GM03348 (cell line): ENCODE measurements around the gene ATOH1.

ENCODE experiments used
- DNase-seq: peaks from one replicate; pipeline ENCODE4 v3.0.0; 2012; ENCODE audit warnings: low spot score

ATOH1 gene

DNA sequence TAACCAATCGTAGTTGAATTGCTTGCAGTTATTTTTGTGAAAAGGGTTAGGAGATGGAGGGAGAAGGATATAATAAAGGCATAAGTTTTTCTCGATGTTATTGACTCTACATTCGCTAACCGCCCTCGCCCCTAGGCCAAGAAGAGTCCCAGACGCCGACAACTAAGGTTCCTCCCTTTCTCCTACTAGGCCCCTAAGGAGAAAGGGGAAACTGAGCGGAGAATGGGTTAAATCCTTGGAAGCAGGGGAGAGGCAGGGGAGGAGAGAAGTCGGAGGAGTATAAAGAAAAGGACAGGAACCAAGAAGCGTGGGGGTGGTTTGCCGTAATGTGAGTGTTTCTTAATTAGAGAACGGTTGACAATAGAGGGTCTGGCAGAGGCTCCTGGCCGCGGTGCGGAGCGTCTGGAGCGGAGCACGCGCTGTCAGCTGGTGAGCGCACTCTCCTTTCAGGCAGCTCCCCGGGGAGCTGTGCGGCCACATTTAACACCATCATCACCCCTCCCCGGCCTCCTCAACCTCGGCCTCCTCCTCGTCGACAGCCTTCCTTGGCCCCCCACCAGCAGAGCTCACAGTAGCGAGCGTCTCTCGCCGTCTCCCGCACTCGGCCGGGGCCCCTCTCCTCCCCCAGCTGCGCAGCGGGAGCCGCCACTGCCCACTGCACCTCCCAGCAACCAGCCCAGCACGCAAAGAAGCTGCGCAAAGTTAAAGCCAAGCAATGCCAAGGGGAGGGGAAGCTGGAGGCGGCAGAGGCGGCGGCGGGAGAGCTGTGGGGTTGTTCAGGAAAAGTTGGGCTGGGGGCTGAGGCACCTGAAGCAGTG is 5.9 kb downstream of the ATOH1 start:
- no peak for DNase-seq

DNA sequence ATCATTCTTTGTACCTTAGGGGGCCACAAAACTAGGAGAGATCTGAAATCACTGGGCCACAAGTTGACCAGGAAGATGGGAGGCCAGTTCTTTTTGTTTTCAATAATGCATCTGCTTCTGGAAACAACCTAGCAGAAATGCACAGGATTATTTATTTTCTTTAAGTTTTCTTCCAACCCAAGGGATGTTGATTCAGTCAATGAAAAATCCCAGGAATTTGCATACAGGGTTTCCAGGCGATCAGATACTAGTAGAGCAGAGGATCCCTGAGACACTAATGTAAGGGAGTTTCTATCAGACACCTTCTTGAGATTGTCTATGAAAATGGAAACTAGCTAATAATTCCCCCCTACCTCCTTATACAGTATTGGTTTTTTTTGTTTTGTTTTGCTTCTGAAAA is 7.4 kb downstream of the ATOH1 start:
- no peak for DNase-seq

DNA sequence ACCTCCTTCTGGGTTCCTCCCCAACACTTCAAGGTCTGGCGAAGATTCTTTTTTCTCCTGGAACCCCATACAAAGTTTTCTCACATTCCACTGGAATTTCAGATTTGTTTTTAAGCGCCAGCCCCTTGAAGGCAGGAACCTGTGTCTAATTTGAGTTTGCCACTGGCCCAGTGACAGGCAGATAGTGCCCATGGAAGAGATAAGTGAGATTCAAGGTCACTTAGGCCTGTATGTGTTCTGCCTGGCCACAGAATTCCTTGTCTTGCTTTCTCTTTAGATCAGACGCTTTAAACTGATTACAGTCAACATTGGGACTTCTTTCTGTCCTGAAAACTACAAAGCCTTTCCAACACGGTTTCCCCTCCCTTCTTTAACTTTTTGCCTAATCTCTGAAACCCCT is 11.2 kb downstream of the ATOH1 start:
- no peak for DNase-seq

DNA sequence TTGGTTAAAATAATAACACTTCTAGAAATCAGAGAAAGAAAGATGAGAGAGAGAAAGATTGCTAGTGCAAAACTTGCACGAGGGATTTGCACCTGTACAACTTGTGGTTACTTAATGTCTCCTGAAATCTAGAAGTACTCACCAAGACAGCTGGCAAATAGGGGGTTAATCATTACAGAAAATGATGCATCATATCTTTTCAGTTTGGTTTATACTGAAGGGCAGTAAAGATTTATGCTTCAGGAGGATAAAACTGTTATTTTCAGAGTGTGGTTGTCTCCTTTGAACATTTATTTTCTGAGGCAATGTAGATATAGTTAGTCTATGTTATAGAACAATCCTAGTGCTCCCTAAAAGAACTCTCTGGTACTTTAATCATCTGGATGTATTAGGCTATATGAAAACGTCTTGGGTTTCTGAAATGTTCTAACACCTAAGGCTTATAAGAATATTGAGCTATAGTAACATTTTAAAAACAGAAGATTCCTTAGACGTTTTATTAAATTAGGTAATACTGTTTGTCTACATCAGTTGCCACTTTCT is 13.3 kb downstream of the ATOH1 start:
- no peak for DNase-seq

DNA sequence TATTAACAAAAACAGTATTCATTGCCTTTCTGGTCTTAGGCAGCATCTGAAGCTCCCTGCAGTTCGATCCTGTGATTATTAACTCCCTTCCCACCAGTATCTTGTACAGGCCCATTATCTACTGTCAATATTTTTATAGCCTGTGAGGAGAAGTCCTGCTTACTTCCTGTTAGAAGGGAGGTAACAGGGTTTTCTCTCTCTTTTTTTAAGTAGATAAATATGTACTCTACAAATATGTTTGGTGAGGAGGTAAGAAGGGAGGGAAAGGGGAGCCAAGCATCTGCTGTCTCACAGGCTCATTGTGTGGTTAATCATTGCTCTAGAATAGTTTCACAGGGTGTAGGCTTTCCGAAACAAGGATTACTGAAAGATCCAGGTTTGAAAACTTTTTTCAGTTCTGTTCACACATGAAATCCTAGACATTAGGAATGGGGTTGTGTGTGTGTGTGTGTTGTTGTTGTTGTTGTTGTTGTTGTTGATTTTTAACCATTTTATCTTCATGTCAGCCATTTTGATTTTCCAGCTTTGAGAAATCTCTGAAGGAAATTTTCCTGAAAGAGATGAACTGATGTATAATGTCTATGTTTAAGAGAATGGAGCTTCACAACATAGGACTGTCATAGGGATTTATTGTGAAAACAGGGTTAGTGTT is 14.2 kb downstream of the ATOH1 start:
- no peak for DNase-seq

DNA sequence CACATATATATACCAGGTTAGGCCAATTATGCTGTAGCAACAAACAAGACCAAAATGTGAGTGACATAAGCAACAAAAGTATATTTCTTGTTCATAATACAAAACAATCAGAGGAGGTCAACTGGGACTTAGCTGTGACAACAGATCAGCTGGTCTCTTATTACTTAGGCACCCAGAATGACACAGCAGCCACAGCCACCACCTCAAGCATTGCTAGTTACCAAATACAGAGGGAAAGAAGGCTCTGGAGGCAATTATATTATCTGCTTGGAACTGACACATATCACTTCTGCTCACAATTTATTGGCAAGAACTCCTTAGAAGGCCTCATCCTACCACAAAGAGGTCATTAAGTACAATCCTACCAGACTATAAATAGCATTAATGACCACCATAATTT is 15.2 kb downstream of the ATOH1 start:
- no peak for DNase-seq

DNA sequence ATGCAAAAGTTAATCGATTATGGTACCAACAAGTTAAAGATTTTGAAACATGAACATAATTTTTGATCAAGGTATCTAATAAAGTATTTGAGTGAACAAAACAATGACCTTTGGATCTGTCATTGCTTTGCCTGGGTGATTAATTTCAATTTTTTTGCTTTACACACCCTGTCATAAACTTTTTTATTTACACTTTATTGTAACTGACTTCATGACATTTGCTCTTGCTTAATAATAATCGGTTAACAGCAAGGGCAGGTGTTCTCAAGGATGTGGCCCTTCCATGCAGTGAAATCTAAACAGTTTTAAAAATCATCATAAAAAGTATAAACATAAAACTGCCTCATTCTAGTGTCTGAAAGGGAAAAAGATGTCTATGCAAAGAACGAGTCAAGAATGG is 24.1 kb downstream of the ATOH1 start:
- DNase-seq = no peak

DNA sequence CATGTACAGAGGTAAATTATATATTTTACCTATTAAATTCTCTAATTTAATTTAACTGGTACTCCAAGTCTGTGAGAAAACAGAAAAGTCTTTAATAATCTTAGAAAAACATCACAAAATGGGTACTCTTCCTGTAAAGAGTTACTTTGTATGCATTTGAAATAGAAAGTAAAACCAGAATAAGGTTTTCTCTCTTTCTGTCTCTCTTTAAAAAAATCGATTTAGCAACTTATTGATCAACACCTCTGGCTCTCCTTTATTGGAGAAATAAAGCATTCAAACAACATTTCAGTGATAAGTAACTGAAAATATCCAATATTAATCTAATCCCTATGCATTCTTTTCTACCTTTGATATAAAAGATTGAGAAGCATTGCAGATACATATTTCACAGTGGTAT is 27.4 kb downstream of the ATOH1 start:
- DNase-seq = no peak

DNA sequence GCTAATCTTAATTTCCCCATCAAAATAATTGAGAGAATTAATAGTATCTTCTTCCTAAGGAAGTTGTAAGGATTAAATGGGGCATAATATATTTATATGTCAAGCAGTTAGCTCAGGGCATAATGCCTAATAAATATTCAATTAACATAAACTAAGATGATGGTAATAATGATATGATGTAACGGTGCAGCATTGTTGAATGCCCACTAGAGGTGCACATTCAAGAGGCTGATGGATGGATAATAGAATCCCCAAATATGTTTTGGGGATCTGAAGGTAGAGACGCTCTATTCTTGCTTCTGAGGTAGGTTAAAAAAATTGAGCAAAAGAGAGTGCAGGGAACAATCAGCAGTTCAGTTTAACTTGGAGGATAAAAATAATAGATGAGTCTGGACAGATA is 37.1 kb downstream of the ATOH1 start:
- no peak for DNase-seq

DNA sequence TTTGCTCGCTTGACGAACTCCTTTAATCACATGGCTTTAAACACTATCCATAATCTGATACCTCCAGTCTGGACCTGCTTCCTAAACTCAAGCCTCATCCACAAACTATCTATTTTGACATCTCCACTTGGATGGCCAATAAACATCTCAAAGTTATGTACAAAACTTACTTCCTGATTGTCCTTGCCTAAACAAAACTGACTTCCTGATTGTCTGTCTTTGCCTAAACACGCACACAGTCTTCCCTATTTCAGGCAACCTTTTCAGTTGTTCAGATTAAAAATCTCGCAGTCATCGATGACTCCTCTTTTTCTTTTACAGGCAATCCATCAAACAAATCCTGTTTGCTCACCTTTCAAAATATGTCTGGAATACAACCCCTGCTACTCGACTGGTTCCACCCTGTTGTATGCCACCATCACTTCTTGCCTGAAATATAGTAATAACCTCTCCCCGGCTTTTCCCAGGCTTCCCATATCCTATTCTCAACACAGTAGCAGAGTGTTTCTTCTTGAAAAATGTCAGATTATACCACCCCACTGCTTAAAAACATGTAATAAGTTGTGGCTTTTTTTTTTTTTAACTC is 39.0 kb downstream of the ATOH1 start:
- DNase-seq = no peak

DNA sequence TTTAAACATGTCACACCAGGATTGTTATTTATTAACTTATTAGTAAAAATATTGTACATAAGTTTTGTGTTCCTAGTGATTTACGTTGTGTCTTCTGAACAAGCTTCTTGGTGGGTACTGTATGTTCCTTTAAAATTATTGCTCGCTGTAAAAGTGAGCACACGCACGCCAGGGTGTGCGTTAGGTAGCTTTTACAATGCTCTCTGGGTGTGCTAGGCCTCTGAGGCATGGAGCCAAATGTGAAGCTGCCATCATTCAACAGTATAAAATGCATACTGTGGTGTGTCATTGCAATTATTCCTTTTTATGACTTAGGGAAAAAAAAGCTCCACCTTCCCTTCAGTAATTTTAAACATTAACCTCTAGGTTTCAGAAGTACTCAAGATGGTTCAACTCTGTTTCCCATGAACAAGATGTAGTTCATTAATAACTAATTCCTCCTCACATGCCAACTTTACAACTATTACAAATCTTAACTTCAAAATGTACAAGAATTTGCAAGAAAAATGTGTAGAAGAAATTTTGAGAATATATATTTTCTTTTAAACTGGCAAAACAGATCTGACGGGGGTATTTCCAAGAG is 42.4 kb downstream of the ATOH1 start:
- no peak for DNase-seq

DNA sequence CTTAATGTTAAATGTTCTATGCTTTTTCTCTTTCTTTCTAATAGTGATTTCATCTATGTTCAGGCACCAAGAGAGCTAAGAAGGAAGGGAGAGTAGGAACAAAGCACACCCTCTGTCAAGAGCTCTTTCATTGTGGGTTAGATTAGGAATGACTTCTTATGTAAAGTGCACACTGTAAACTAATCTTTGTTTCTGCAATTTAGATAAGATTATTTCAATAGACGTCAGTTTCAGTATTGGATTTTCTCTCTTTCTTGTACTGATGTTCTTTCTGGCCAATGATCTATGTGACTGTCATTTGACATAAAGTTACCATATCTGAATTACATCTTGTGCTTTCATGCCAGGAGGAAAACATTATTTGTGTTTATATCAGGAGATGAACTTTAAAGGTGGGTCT is 48.2 kb downstream of the ATOH1 start:
- no peak for DNase-seq

DNA sequence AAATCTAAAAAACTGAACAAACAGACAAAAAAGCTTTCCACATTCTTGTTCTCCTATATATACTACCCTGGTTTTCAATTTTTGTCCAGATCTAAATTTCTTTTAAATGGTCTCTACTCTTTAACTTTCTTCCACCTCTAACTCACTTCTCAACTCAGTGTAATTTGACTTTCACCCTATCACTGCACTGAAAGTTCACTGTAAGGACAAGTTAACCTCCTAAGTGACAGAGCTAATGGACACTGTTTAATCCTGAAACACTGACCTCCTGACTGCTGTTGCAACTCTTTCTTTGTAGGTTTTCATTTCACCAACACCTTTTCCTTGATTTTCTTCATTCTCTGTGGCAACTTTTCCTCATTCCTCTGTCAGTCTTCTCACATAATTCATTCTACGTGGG is 50.0 kb downstream of the ATOH1 start:
- no peak for DNase-seq

DNA sequence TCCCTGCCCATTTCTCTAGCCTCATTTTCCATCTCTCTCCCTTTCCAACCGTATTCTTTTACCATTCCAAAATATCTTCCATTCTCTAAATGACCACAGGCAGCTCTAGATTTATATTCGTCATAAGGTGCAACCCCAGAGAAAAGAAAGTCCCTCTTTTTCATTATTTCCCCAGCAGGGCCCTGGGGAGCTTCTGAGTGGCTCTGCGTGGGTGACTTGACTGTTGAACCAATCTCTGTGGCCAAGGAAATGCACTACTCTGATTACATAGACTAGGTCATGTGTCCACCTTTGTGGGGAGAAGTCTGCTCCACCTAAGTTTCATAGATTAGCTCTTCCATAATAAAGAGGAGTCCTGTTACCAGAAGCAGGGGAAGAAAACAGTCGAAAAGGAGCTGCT is 51.4 kb downstream of the ATOH1 start:
- no peak for DNase-seq
